ENCODE data around the gene LPP. TPM values are rescaled to one million over a fixed set of nuclear protein-coding genes. Genes with fewer than 3 reads are reported as not detected.

The LPP gene
- total RNA-seq, 1 experiment from 2014 or later, result 20.4 TPM

DNA sequence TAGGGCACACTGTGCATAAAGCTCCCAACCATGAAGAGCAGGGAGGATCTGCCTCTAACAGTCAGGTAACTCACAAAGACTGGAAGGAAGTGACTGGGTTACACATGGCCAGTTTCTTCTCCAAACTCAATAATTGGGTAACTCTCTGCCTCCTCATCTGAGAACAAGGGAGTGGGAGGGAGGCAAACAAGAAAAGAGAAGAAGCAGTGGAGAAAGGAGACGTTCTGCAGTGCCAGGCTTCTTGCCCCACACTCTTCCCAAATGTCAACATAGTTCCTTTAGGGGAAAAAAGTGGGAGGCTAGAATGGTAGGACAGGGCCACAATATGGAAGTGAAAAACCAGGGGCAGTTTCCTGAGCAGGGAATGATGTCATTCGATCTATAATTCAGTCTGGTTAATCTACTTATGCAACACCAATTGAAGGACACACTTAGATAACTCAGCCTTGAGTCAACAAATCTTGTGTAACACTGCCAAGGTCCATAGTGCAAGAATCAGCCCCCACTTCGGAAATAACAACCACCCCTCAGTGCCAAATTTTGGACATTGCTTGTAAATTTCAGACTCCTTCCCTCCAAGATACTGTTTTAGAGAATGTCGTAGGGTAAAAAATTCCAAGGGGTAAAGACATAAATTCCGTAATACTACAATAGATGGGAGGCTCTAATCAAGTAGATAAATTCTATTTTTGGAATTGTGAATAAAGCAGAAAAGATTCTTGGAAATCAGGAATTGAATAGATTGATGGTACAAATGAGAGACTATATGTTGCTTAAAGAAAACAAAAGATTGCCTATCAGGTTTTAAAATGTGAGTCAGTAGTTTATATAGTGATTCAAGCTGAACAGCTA lies 143.0 kb downstream of the LPP start:
- Histone ChIP-seq H3K4me2 (ENCODE audit: low read length) (peak overlapping the region; percentile 72), H3K27me3 (ENCODE audit: low read length) (no peaks in the 10 kb centered on the region), H3K4me3 (ENCODE audit: low read length) (no peak overlapping the region; the same call in 1 of the 2 replicates), H2AFZ (ENCODE audit: low read length) (no peak overlapping the region), H3K9me2 (replicated peaks; ENCODE audit: low read length) (no peaks in the 10 kb centered on the region), H3K9ac (ENCODE audit: low read length) (peak overlapping the region; percentile 34; the same call in 1 of the 2 replicates), H3K36me3 (ENCODE audit: low read depth, low read length) (no peaks in the 10 kb centered on the region), H3K9me3 (ENCODE audit: low read length) (no peaks in the 10 kb centered on the region), H3K79me2 (ENCODE audit: low read length) (peaks cover 28% of the 10 kb centered on the region), H4K20me1 (ENCODE audit: low read length) (no peaks in the 10 kb centered on the region), H3K27ac (ENCODE audit: low read length) (peak overlapping the region; percentile 85), H3F3A (ENCODE audit: low read length, unreplicated experiment) (peaks cover 9% of the 10 kb centered on the region), H3K4me1 (ENCODE audit: insufficient read depth, low read length) (peaks cover 65% of the 10 kb centered on the region)
- DNase-seq, result peak; percentile 85
- intact Hi-C loops (cut with micrococcal nuclease), result loop anchor here (5.0 kb wide), 2 partner anchors 230 to 330 kb away; no protein-coding TSS in a partner anchor
- no peak for TF ChIP-seq CTCF (conservative IDR thresholded peaks at IDR 0.05; ENCODE audit: low read depth, low read length)
- no peak for TF ChIP-seq EZH2 (IDR thresholded peaks at IDR 0.05; ENCODE audit: low read length, unreplicated experiment)
- no peak for TF ChIP-seq EZH2phosphoT487 (IDR thresholded peaks at IDR 0.05; ENCODE audit: borderline replicate concordance, low read length)
- CTCF ChIA-PET, result interaction anchor here (0.7 kb wide), 1 partner anchor 657 kb away, joined by 3 read pairs; no protein-coding TSS in a partner anchor
- POLR2A ChIA-PET (ENCODE audit: unreplicated experiment), result interaction anchor here (0.7 kb wide), 1 partner anchor 555 kb away, joined by 12 read pairs; no protein-coding TSS in a partner anchor
- peak; percentile 18 for ATAC-seq
- no TSS peak for BruUV-seq (replicated peaks)

- ATAC-seq, result no peak
- Histone ChIP-seq H4K20me1 (ENCODE audit: low read length) (no peaks in the 10 kb centered on the region), H3K9ac (ENCODE audit: low read length) (no peak overlapping the region), H3K4me1 (ENCODE audit: insufficient read depth, low read length) (peaks cover 76% of the 10 kb centered on the region), H3K27ac (ENCODE audit: low read length) (no peak overlapping the region), H3K4me3 (ENCODE audit: low read length) (no peak overlapping the region), H2AFZ (ENCODE audit: low read length) (no peak overlapping the region), H3K9me2 (replicated peaks; ENCODE audit: low read length) (no peaks in the 10 kb centered on the region), H3K79me2 (ENCODE audit: low read length) (peaks cover 12% of the 10 kb centered on the region), H3K27me3 (ENCODE audit: low read length) (no peaks in the 10 kb centered on the region), H3K9me3 (ENCODE audit: low read length) (no peaks in the 10 kb centered on the region), H3F3A (ENCODE audit: low read length, unreplicated experiment) (peaks cover 9% of the 10 kb centered on the region), H3K36me3 (ENCODE audit: low read depth, low read length) (no peaks in the 10 kb centered on the region), H3K4me2 (ENCODE audit: low read length) (peak overlapping the region; percentile 9; the same call in 1 of the 2 replicates)
- POLR2A ChIA-PET (ENCODE audit: unreplicated experiment), result no interaction called here
- CTCF ChIA-PET, result no interaction called here
- no TSS peak for BruUV-seq (replicated peaks)
- TF ChIP-seq EZH2 (IDR thresholded peaks at IDR 0.05; ENCODE audit: low read length, unreplicated experiment) (no peak), CTCF (conservative IDR thresholded peaks at IDR 0.05; ENCODE audit: low read depth, low read length) (no peak), EZH2phosphoT487 (IDR thresholded peaks at IDR 0.05; ENCODE audit: borderline replicate concordance, low read length) (no peak)
- no peak for DNase-seq
- intact Hi-C loops (cut with micrococcal nuclease), result loop anchor here (5.0 kb wide), 2 partner anchors 229 to 329 kb away; no protein-coding TSS in a partner anchor
Observed at GRCh38 chr3:188298585-188298984, 144.6 kb downstream of the LPP start.

DNA sequence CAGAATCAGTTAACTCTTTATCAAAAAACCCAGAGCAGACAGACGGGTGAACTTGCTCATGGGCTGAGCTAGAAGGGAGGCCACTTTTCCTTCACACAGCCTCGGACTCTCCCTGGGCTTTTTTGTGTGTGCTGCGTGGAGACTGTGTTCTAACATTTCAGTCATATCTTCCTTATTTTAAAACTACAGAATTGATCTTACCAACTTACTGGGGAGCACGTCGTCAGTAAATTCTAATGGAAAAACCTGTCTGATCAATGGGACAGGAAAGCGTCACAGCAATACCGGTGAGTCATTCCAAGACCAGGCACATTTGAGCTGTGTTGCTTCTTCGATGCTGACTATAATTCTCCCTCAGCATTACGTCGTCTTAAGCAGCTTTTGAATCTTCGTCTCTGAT lies 145.1 kb downstream of the LPP start:
- Histone ChIP-seq H3K4me1 (ENCODE audit: insufficient read depth, low read length) (peaks cover 75% of the 10 kb centered on the region), H3K4me3 (ENCODE audit: low read length) (no peak overlapping the region), H3K9me3 (ENCODE audit: low read length) (no peaks in the 10 kb centered on the region), H3K9ac (ENCODE audit: low read length) (no peak overlapping the region), H3K4me2 (ENCODE audit: low read length) (no peak overlapping the region), H3K27ac (ENCODE audit: low read length) (no peak overlapping the region), H4K20me1 (ENCODE audit: low read length) (no peaks in the 10 kb centered on the region), H3K79me2 (ENCODE audit: low read length) (peaks cover 12% of the 10 kb centered on the region), H3K9me2 (replicated peaks; ENCODE audit: low read length) (no peaks in the 10 kb centered on the region), H3F3A (ENCODE audit: low read length, unreplicated experiment) (peaks cover 9% of the 10 kb centered on the region), H2AFZ (ENCODE audit: low read length) (no peak overlapping the region), H3K36me3 (ENCODE audit: low read depth, low read length) (no peaks in the 10 kb centered on the region), H3K27me3 (ENCODE audit: low read length) (no peaks in the 10 kb centered on the region)
- ChIA-PET CTCF (no interaction called here), POLR2A (ENCODE audit: unreplicated experiment) (no interaction called here)
- ATAC-seq (no peak), DNase-seq (no peak)
- intact Hi-C loops (cut with micrococcal nuclease), result loop anchor here (5.0 kb wide), 2 partner anchors 228 to 328 kb away; no protein-coding TSS in a partner anchor
- BruUV-seq (replicated peaks), result no TSS peak
- TF ChIP-seq CTCF (conservative IDR thresholded peaks at IDR 0.05; ENCODE audit: low read depth, low read length) (no peak), EZH2 (IDR thresholded peaks at IDR 0.05; ENCODE audit: low read length, unreplicated experiment) (no peak), EZH2phosphoT487 (IDR thresholded peaks at IDR 0.05; ENCODE audit: borderline replicate concordance, low read length) (no peak)

Data from PC-3 (cell line).